ENCODE data around the gene HACD4. TPM values are rescaled to one million over a fixed set of nuclear protein-coding genes. Genes with fewer than 3 reads are reported as not detected.

HACD4 gene
- total RNA-seq, 1 experiment from 2014 or later: 0.63 TPM

DNA sequence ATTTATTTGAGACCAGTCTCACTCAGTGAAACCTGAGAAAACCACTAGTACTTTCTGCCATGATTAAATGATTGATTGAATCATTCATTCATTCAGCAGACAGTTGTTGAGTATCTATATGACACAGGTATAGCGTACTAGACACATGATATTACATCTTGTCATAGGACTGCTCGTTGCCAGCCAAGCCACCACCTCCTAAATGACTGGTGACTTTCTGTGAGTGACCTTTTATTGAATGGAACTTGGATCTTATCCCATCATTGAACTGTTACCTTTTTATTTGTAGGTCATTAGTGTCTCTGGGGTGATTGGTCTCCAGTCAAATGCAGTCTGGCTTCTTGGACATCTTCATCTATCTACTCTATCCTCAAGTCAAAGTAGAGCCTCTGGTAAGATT, 80.7 kb downstream of the HACD4 start:
- H3K9me3 Mint-ChIP-seq: no peaks in the 10 kb centered on the region

More for the DNA sequence above, 80.7 kb downstream of the HACD4 start:
- no CpG with 5 or more reads among the region's 2 CpGs for WGBS (ENCODE audit: extremely low coverage, insufficient read length, low lambda C conversion rate)
- no peak for DNase-seq
- H4K20me1 ChIP-seq (ENCODE audit: control insufficient read depth, insufficient read depth, insufficient read length): no peaks in the 10 kb centered on the region
- no peak overlapping the region for H2BK15ac ChIP-seq (ENCODE audit: low read depth, low read length)
- H3K79me1 ChIP-seq (ENCODE audit: insufficient read depth, low read depth, low read length, poor library complexity, severe bottlenecking): no peaks in the 10 kb centered on the region
- no peak overlapping the region for H2AK5ac ChIP-seq (ENCODE audit: insufficient read length, low read length)
- H3K27me3 ChIP-seq (ENCODE audit: insufficient read depth, low read length): no peaks in the 10 kb centered on the region
- no peak overlapping the region for H3T11ph ChIP-seq (ENCODE audit: low read length)
- H4K91ac ChIP-seq (ENCODE audit: insufficient read length, low read depth, low read length): no peak overlapping the region
- Mint-ChIP-seq H3K4me1 (peaks cover 49 to 50% of the 10 kb centered on the region in 2 experiments), H3K27me3 (ENCODE audit: low read depth) (no peaks in the 10 kb centered on the region), H3K27ac (peak overlapping the region in 1 of 3 experiments; percentile 60; a peak in 1 of 7 replicates), H3K4me3 (no peak overlapping the region), H3K36me3 (ENCODE audit: insufficient read depth in 1 of 3, low read depth in 3 of 3) (peaks cover 7 to 33% (median 29%) of the 10 kb centered on the region in 3 experiments)
- H3K23me2 ChIP-seq (ENCODE audit: insufficient read length, low read depth, low read length, poor library complexity, severe bottlenecking): no peaks in the 10 kb centered on the region
- no peak overlapping the region for H3K4ac ChIP-seq (ENCODE audit: low read depth, low read length)
- H4K8ac ChIP-seq (replicated peaks; ENCODE audit: insufficient read length, low read depth, low read length): no peak overlapping the region
- H3K56ac ChIP-seq (ENCODE audit: insufficient read length, low read depth, low read length): no peak overlapping the region
- no peaks in the 10 kb centered on the region for H3K9me3 ChIP-seq (ENCODE audit: control insufficient read depth, low read depth, low read length)
- H2BK20ac ChIP-seq (ENCODE audit: low read depth, low read length, poor library complexity, severe bottlenecking): no peak overlapping the region
- no peak overlapping the region for H2BK120ac ChIP-seq (ENCODE audit: low read depth, low read length, poor library complexity, severe bottlenecking)
- H3K9ac ChIP-seq (ENCODE audit: extremely low read depth, insufficient read length, low read length): no peak overlapping the region
- H3K79me2 ChIP-seq (ENCODE audit: insufficient read depth, low read length): no peaks in the 10 kb centered on the region
- H2BK5ac ChIP-seq (ENCODE audit: insufficient read length, low read length): no peak overlapping the region
- no peak overlapping the region for H2BK12ac ChIP-seq (ENCODE audit: insufficient read length, low read depth, low read length)
- H2AFZ ChIP-seq (ENCODE audit: low read length): no peak overlapping the region
- H4K5ac ChIP-seq (ENCODE audit: insufficient read length, low read depth, low read length): no peak overlapping the region
- H3K23ac ChIP-seq (ENCODE audit: insufficient read length, low read depth, low read length): no peak overlapping the region
- no peak overlapping the region for H3K18ac ChIP-seq (ENCODE audit: insufficient read length, low read depth, low read length)
- no peaks in the 10 kb centered on the region; the same call in 1 of the 2 replicates for H3K4me1 ChIP-seq (ENCODE audit: insufficient read depth, low read length)
- H3K27ac ChIP-seq (ENCODE audit: insufficient read length, low read depth, low read length): no peak overlapping the region
- no peak for TF ChIP-seq CTCF (conservative IDR thresholded peaks at IDR 0.05)
- no peak overlapping the region for H3K4me2 ChIP-seq (ENCODE audit: insufficient read depth, insufficient read length, low read length)
- H3K14ac ChIP-seq (ENCODE audit: insufficient read depth, low read length): no peak overlapping the region

Other genes with a start within 250 kb of the HACD4 start
- not detected in 2 replicates for gene IFNB1, start 46.3 kb upstream of the HACD4 start, total RNA-seq (2021)
- not detected in 2 replicates for gene IFNW1, start 110.2 kb upstream of the HACD4 start, total RNA-seq (2021)
- not detected in 2 replicates for gene IFNA21, start 135.0 kb upstream of the HACD4 start, total RNA-seq (2021)
- gene IFNA4, start 155.9 kb upstream of the HACD4 start, total RNA-seq (2021): not detected in 2 replicates
- gene IFNA7, start 170.6 kb upstream of the HACD4 start, total RNA-seq (2021): not detected in 2 replicates
- not detected in 2 replicates for gene IFNA10, start 175.5 kb upstream of the HACD4 start, total RNA-seq (2021)
- gene IFNA16, start 185.7 kb upstream of the HACD4 start, total RNA-seq (2021): not detected in 2 replicates
- gene IFNA17, start 196.6 kb upstream of the HACD4 start, total RNA-seq (2021): not detected in 2 replicates
- not detected in 2 replicates for gene IFNA14, start 208.4 kb upstream of the HACD4 start, total RNA-seq (2021)

Data from H9 (cell line).